ENCODE data around the gene ANO10.

- no peak for TF ChIP-seq CTCF (IDR thresholded peaks at IDR 0.05)
- TF ChIP-seq POLR2A (IDR thresholded peaks at IDR 0.05): no peak
Observed at GRCh38 chr3:43559961-43560360, 61.9 kb downstream of the ANO10 start.
